ENCODE measurements around the gene S100P.
"Not testable (repeated sequence)": the region's sequence is repeated elsewhere in the genome, so short reads cannot be mapped to it uniquely, and the experiment has no call there.

Gene S100P

DNA sequence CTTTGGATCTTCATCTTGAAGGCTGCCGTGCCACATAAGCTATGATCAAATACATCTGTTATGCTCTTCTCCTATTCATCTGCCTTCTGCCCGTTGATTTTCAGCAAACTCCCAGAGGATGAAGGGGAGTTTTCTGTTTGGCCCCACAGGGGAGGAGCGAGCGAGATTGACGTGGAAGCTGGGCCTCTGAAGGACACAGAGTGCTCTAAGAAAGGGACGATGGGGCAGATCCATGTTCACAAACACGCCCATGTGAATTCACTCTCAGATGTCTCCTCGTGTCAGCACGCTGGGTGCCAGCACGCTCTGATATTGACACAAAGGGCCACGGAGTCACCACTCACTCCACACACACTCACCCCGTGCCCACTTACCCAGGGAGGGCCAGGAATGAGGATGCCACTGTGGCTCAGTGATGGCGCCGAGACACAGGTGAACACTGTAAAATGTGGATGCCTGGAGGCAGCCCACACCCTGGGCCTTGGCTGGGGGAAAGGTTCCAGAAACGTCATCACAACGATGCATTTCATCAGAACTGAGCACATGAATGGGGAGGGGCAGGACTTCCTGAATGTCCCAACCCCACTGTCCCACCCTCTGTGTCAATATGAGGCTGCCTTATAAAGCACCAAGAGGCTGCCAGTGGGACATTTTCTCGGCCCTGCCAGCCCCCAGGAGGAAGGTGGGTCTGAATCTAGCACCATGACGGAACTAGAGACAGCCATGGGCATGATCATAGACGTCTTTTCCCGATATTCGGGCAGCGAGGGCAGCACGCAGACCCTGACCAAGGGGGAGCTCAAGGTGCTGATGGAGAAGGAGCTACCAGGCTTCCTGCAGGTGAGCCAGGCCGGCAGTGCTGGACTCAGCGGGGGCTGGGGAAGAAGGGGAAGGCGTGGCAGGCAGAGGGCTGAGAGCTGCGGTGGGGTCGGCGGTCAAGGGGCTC is at the start of gene S100P:
Gene S100P (plus strand): TSS at position 648 of the 946 bp plus-strand sequence. CDS start 55 bp downstream, at position 703.
- no peak for DNase-seq (ENCODE audit: low read depth in 2 of 2)

DNA sequence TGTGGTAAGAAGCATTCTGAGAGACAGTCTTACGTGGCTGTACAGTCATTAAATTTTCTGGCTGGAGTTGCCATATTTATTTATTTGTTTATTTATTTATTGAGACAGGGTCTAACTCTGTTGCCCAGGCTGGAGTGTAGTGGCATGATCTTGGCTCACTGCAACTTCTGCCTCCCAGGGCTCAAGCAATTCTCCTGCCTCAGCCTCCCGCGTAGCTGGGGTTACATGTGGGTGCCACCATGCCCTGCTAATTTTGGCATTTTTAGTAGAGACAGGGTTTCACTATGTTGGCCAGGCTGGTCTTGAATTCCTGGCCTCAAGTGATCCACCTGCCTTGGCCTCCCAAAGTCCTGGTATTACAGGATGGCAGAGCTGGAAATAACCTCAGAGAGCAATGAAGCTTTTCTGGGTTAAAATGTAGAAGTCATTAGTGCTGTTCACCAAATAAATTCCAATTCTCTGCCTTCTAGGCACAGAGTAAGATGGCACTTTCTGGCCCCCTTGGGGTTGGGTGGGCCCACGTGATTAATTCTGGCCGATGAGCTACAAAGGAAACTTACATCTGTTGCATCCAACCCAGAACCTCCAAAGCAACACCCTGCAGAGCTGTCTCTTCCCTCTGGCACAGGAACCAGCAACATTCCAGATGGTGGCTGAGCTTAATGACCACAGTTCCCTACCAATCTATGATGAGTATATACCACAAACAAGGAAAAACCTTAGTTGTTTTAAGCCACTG is 48.7 kb upstream of the S100P start:
- no peak for DNase-seq (ENCODE audit: low read depth in 2 of 2)

DNA sequence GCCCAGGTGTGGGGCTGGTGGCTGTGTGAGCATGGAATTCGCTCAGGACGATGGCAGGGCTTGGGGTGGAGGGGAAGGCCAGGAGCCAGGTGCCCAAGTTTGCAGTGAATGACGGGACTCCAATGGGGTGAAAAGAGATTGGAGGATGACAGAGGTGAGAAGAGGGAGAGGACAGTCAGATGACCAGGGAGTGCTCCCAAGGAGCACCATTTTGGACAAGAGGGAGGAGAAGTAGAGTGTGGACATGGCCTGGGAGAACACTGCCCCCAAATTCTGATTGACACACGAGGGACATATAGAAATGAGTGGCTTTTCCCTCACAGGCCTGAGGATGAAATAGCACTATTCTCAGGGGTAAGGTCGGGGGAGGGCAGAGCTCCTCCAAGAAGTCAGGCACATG is 46.5 kb upstream of the S100P start:
- DNase-seq (ENCODE audit: low read depth in 2 of 2), result no peak

DNA sequence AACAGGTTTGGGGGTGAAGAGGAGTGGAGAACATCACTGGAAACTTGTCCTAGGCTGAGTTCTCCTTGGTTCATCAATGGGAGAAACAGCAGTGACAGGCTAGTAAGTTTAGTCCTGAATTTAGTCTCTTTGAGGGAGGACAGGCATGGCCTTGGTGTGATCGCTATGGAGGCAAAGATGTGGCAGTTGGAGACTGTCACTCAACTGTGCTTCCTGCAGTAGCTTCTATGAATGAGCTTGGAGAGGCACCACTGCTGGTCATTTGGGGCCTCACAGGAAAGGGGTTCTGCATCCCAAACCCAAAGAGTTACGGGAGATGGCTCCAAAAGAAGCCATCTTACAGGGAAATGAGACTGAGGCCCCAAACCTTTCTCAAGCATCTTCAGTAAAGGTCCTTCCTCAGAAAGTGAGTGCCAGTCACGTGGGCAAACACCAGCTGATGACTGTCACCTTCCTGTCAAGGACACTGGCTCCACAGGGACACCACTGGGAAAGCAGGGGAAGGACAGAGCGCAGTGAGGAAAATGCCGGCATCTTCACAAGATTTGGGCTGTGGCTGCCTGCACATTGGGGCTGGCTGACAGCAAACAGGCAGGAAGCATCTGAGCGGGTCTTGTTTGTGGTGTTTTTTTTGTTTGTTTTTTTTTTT is 46.0 kb upstream of the S100P start:
- DNase-seq (ENCODE audit: low read depth in 2 of 2), result no peak

DNA sequence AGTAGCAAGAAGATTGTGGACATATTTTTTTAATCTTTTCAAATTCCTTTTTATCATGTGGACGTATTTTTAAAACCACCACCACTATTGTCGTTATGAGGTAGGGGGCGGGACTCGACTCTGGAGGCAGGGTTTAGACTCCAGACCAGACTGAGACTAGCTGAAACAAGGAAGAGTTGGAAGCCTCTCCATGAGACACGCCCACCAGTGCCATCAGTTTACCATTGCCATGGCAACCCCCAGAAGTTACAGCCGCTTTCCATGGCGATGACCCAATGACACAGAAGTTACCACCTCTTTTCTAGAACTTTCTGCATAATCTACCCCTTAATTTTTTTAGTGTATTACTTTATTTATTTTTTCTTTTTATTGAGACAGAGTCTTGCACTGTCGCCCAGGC is 44.5 kb upstream of the S100P start:
- DNase-seq (ENCODE audit: low read depth in 2 of 2), result no peak

DNA sequence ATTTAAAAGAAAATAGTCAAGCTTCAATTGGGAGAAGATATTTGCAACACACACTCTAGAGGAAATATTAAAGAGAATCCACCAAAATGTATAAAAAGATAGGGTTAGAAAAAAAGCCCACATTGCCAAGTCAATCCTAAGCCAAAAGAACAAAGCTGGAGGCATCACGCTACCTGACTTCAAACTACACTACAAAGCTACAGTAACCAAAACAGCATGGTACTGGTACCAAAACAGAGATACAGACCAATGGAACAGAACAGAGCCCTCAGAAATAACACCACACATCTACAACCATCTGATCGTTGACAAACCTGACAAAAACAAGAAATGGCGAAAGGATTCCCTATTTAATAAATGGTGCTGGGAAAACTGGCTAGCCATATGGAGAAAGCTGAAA is 39.5 kb upstream of the S100P start:
- not testable (repeated sequence) for DNase-seq (ENCODE audit: low read depth in 2 of 2)

DNA sequence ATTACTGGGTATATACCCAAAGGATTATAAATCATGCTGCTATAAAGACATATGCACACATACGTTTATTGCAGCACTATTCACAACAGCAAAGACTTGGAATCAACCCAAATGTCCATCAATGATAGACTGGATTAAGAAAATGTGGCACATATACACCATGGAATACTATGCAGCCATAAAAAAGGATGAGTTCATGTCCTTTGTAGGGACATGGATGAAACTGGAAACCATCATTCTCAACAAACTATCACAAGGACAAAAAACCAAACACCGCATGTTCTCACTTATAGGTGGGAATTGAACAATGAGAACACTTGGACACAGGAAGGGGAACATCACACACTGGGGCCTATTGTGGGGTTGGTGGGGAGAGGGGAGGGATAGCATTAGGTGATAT is 38.4 kb upstream of the S100P start:
- not testable (repeated sequence) for DNase-seq (ENCODE audit: low read depth in 2 of 2)

DNA sequence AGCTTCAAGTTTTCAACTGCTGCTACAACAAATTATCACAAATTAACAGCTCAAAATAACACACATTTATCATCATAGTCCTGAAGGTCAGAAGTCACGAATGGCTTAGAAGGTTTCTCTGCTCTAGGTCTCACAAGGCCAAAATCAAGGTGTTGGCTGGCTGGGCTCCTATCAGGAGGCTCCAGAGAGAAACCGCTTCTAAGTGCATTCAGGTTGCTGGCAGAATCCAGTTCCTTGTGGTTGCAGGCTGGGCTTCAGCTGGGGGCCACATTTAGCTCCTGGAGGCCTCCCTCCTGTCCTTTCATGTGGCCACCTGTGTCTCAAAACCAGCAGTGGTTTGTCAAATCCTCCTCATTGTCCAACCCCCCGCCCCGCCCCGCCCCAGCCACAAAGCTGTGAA is 37.8 kb upstream of the S100P start:
- DNase-seq (ENCODE audit: low read depth in 2 of 2), result no peak

DNA sequence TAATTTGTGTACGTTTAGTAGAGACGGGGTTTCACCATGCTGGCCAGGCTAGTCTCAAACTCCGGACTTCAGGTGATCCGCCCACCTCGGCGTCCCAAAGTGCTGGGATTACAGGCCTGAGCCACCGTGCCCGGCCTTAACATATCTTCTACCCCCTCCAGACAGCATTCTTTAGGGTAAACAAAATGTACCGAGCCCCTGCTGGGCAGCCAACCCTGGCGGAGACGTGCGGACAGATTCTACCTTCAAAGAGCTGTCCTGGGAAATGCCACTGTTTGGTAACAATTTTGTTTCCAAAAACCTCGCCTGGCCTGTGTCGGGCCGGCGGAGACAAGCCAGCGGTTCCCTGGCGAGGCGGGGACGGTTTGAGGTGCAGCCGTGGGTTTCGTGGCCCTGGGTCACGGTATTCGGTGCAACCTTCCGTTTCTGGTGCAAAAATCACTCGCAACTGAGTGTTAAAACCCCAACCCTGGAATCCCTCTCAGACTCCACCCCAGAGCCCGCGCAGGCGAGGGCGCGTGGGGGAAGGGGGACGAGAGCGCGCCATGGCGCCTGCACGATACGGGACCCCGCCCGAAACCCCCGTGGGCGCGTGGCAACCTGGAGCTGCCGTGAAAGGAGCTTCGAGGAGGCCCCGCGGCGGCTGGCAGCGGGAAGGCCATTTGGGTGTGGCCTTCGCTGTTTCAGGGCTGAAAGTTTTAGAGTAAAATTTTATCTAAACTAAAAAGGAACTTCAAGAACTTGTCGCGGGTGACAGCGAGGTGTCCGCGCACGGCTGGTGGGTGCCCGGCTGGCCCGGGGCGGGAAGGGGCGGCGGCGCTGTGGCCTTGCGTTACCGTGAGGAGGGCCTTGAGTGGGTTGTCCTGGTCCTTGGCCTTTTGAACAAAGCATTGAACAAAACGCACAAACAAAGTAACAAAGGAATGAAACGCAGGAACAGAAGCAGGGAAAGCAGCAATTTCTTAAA is 36.2 kb upstream of the S100P start:
- DNase-seq (ENCODE audit: low read depth in 2 of 2), result no peak

DNA sequence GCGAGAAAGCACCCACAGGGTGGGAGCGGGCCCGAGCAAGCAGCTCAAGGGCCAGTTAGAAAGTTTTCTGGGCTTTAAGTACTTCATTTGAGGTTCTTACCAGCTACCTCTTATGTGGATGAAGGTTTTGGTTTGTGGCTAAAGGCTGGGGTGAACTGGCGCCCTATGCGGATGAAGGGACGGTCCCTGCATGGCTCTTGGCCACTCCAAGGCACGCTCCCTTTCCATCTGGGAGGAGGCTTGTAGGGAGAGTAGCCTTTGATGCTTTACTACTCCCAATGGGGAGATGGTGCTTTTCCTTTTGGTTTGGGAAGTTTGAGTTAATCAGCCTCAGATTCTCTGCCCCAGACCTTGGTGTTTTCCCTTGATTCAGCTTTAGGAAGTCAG is 35.5 kb upstream of the S100P start:
- DNase-seq (ENCODE audit: low read depth in 2 of 2), result no peak

DNA sequence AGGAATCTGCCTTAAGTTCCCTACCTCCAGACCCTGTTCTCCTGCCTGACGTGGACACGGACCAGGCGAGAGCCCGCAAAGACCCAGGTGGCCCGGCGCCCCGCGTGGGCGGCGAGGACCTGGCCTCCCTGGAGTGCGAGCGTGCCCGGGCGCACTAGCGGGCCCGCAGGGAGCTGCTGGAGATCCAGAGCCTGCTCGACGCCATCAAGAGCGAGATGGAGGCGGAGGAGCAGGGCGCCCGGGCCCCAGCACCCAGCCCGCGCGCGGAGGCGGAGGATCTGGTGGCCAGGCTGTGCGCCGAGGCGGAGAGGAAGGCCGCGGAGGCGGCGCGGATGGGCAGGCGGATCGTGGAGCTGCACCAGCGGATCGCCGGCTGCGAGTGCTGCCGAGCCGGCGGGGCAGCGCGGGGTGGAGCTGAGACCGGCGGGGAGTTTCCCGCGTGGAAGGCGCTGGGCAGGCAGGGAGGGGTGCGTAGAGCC is 35.0 kb upstream of the S100P start:
- DNase-seq (ENCODE audit: low read depth in 2 of 2), result peak in 1 of 2 donors; percentile 40

DNA sequence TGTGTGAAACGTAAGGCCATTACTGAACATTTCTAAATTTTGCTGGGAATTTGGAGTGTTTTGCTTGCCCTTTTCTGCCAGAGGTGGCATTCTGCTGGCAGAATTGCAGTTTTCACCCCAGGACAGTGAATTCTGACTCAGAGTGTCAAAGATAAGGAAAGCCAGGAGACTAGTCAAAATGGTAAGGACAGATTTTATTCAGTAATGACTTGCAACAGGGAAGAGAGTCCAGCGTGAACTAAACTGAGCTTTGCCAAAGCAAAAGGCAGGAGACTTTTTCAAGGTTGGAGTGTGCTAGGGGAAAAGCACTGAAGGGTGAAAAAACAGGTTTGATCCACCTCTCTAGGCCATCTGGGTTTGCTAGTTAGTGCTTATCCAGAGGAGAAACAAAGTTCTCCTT is 33.8 kb upstream of the S100P start:
- no peak for DNase-seq (ENCODE audit: low read depth in 2 of 2)

DNA sequence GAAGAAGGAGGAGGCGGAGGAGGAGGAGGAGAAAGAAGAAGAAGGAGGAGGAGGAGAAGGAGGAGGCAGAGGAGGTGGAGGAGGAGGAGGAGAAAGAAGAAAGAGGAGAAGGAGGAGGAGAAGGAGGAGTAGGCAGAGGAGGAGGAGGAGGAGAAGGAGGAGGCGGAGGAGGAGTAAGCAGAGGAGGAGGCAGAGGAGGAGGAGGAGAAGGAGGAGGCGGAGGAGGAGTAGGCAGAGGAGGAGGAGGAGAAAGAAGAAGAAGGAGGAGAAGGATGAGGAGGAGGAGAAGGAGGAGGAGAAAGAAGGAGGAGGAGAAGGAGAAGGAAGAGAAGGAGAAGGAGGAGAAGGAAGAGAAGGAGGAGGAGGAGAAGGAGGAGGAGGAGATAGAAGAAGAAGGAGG is 33.2 kb upstream of the S100P start:
- no peak for DNase-seq (ENCODE audit: low read depth in 2 of 2)

DNA sequence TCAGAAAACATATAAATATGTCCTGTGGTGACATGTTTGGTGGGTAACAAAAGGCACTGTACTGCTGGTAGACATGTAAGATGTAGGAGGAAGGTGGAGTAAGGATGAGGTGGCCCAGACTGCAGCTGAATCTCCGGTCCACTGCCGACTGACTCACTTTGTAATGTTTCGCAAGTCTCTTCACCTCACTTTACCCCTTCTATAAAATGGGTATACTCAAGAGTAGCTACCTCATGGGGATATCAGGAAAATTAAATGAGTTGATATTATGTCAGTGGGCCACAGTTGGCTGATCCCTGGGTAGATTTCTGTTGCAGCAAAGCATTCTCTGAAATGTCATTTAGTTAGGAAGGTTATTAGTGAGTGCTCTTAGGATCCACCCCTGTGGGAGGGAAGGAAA is 31.1 kb upstream of the S100P start:
- DNase-seq (ENCODE audit: low read depth in 2 of 2), result no peak

DNA sequence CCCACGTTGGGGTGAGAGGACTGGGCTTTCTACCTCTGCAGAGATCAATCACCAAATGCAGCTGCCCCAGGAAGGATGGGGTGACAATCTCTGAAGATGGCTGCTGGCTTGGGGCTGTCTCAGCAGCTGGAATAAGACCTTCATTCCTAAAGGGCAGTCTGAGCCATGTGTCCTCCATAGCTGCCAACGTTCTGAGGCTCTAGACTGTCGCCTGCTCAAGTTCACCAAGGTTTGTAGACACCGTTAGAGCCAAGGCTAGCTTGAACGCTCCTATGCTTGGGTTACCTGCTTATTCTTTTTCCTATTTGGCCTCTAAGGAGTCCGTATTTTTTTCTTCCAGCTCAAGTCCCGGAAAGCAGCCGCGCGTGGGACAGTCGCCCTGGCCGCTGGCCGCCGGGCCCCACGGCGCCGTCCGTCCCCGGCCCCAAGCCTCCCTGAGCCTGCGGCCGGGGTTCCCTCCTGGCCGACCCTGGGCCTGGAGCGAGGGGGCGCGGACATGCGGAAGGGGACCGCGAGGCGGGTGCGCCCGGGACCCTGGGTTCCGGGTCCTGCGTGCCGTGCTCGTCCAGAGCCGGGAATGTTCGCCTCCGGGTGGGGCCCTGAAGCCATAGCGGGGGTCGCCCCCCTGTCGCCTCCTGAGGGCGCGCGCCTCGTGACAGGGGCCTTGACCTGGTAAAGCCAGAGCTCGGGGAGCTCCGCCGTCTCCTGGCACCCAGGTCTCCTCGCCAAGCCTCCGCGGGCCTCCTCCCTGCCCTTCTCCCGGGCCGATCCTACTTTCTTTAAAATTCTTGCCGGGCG is 29.9 kb upstream of the S100P start:
- DNase-seq (ENCODE audit: low read depth in 2 of 2), result no peak

DNA sequence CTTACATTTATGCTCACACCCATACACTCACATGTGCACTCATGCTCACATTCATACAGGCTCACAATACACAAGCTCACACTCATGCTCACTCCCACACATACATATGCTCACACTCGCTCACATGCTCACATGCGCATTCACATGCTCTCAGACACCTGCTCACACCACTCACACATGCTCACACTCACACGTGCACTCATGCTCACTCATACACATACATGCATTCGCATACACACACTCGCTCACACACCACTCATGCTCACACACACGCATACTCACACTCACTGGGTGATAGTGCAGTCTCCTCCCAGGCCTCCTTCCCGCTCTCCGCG is 28.4 kb upstream of the S100P start:
- no peak for DNase-seq (ENCODE audit: low read depth in 2 of 2)

DNA sequence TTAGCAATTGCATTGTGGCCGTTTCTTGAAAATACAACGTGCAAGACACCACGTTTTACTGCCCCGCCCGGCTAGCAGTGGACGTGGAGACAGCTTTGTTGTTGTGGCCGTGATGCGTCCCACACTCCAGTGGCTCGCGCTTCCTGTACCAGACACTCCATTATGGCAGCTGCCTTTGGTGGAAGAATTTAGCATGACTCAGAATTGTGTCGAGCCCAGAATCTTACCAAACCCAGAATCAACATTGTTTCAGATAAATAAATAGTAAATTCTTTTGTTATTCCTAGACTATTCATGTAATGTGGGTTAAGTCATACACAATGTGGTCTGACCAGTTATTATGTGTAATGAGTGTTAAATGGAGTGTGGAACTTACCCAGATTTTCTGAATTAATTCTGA is 25.3 kb upstream of the S100P start:
- no peak for DNase-seq (ENCODE audit: low read depth in 2 of 2)

DNA sequence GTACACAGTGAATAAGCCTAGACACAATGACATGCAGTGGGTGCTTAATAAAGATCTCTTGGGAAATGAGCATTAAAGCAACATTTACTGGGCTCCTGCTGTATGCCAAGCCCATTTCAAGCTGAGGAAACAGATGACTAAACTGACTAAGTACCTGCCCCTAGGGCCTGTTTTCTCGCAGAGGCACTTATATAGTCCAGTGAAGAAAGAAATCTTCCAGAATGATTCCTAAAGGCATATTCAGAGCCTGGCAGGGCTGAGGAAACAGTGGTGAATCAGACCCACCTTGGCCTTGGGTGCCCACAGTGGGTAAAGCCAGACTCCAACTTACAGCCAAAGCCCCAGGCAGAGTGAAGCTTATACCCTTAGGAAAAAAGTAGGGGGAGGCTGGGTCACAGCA is 22.0 kb upstream of the S100P start:
- DNase-seq (ENCODE audit: low read depth in 2 of 2), result no peak

DNA sequence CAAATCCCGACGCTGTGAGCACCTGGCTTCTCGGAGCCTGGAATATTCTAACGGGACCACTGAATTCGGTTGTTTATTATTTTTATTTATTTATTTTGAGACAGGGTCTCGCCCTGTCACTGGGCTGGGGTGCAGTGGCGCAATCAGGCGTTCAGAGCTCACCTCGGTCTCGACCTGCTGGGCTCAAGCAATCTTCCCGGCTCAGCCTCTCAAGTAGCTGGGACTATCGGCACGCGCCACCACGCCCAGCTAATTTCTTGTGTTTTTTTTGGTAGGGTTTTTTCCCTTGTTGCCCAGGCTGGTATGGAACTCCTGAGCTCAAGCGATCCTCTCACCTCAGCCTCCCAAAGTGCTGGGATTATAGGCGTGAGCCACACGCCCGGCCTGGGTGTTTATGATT is 21.5 kb upstream of the S100P start:
- no peak for DNase-seq (ENCODE audit: low read depth in 2 of 2)

DNA sequence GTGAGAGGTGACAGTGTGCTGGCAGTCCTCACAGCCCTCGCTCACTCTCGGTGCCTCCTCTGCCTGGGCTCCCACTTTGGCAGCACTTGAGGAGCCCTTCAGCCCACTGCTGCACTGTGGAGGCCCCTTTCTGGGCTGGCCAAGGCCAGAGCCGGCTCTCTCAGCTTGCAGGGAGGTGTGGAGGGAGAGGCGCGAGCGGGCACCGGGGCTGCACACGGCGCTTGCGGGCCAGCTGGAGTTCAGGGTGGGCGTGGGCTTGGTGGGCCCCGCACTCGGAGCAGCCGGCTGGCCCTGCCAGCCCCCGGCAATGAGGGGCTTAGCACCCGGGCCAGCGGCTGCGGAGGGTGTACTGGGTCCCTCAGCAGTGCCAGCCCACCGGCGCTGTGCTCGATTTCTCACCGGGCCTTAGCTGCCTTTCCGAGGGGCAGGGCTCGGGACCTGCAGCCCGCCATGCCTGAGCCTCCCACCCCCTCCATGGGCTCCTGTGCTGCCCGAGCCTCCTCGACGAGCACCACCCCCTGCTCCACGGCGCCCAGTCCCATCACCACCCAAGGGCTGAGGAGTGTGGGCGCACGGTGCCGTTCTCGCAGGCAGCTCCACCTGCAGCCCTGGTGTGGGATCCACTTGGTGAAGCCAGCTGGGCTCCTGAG is 21.0 kb upstream of the S100P start:
- DNase-seq (ENCODE audit: low read depth in 2 of 2), result not testable (repeated sequence)
